ENCODE results near the gene DCLK2. TPM values are rescaled to one million over a fixed set of nuclear protein-coding genes. Genes with fewer than 3 reads are reported as not detected.

DCLK2 gene
- total RNA-seq, 1 donor from 2014 or later = 12.6 TPM

GRCh38 chr4:150205016-150205415 is 126.8 kb downstream of the DCLK2 start:
- Mint-ChIP-seq H3K27me3 (ENCODE audit: unreplicated experiment) (no peaks in the 10 kb centered on the region), H3K9me3 (ENCODE audit: unreplicated experiment) (no peaks in the 10 kb centered on the region), H3K27ac (ENCODE audit: unreplicated experiment) (no peak overlapping the region), H3K4me3 (ENCODE audit: unreplicated experiment) (no peak overlapping the region), H3K4me1 (ENCODE audit: unreplicated experiment) (peaks cover 21% of the 10 kb centered on the region), H3K36me3 (ENCODE audit: unreplicated experiment) (peaks cover 15% of the 10 kb centered on the region)
- TF ChIP-seq CTCF (IDR thresholded peaks at IDR 0.05) = no peak
- no peak for DNase-seq (ENCODE audit: extremely low spot score, unreplicated experiment)

GRCh38 chr4:150206265-150206664 is 128.0 kb downstream of the DCLK2 start:
- H3K4me3 Mint-ChIP-seq (ENCODE audit: unreplicated experiment) = no peak overlapping the region
- peaks cover 15% of the 10 kb centered on the region for H3K36me3 Mint-ChIP-seq (ENCODE audit: unreplicated experiment)
- H3K27me3 Mint-ChIP-seq (ENCODE audit: unreplicated experiment) = no peaks in the 10 kb centered on the region
- H3K4me1 Mint-ChIP-seq (ENCODE audit: unreplicated experiment) = peaks cover 26% of the 10 kb centered on the region
- H3K27ac Mint-ChIP-seq (ENCODE audit: unreplicated experiment) = no peak overlapping the region
- no peak for TF ChIP-seq CTCF (IDR thresholded peaks at IDR 0.05)
- H3K9me3 Mint-ChIP-seq (ENCODE audit: unreplicated experiment) = no peaks in the 10 kb centered on the region
- DNase-seq (ENCODE audit: extremely low spot score, unreplicated experiment) = no peak

- peaks cover 33% of the 10 kb centered on the region for H3K4me1 Mint-ChIP-seq (ENCODE audit: unreplicated experiment)
- no peak overlapping the region for H3K27ac Mint-ChIP-seq (ENCODE audit: unreplicated experiment)
- peaks cover 15% of the 10 kb centered on the region for H3K36me3 Mint-ChIP-seq (ENCODE audit: unreplicated experiment)
- no peaks in the 10 kb centered on the region for H3K9me3 Mint-ChIP-seq (ENCODE audit: unreplicated experiment)
- DNase-seq (ENCODE audit: extremely low spot score, unreplicated experiment) = no peak
- no peak overlapping the region for H3K4me3 Mint-ChIP-seq (ENCODE audit: unreplicated experiment)
- TF ChIP-seq CTCF (IDR thresholded peaks at IDR 0.05) = no peak
- no peaks in the 10 kb centered on the region for H3K27me3 Mint-ChIP-seq (ENCODE audit: unreplicated experiment)
Measured at GRCh38 chr4:150206954-150207353, 128.7 kb downstream of the DCLK2 start.

- DNase-seq (ENCODE audit: extremely low spot score, unreplicated experiment) = no peak
- peaks cover 42% of the 10 kb centered on the region for H3K4me1 Mint-ChIP-seq (ENCODE audit: unreplicated experiment)
Measured at GRCh38 chr4:150207871-150208270, 129.6 kb downstream of the DCLK2 start.

More at GRCh38 chr4:150207871-150208270, 129.6 kb downstream of the DCLK2 start:
- Mint-ChIP-seq H3K27ac (ENCODE audit: unreplicated experiment) (peak overlapping the region; percentile 12), H3K9me3 (ENCODE audit: unreplicated experiment) (no peaks in the 10 kb centered on the region), H3K27me3 (ENCODE audit: unreplicated experiment) (no peaks in the 10 kb centered on the region), H3K4me3 (ENCODE audit: unreplicated experiment) (no peak overlapping the region), H3K36me3 (ENCODE audit: unreplicated experiment) (peaks cover 15% of the 10 kb centered on the region)
- no peak for TF ChIP-seq CTCF (IDR thresholded peaks at IDR 0.05)
